ENCODE results near the gene NCS1.

NCS1 gene

GRCh38 chr9:130172161-130172857 lies at the start of gene NCS1:
Gene NCS1, plus strand, starts transcription at chr9:130172404. Its CDS starts 260 bp downstream, at chr9:130172664.
- ATAC-seq (peak; percentile 70), DNase-seq (peak; percentile 68)

- ATAC-seq (no peak), DNase-seq (no peak)
Measured at GRCh38 chr9:130122456-130122855, 49.7 kb upstream of the NCS1 start.

- DNase-seq (no peak), ATAC-seq (no peak)
Measured at GRCh38 chr9:130124085-130124860, 47.9 kb upstream of the NCS1 start.

GRCh38 chr9:130126721-130127433 lies 45.3 kb upstream of the NCS1 start:
- DNase-seq (no peak), ATAC-seq (no peak)

GRCh38 chr9:130128251-130128650 lies 44.0 kb upstream of the NCS1 start:
- peak; percentile 89 for ATAC-seq
- DNase-seq = peak; percentile 72

GRCh38 chr9:130128733-130129431 lies 43.3 kb upstream of the NCS1 start:
- ATAC-seq (peak; percentile 94), DNase-seq (peak; percentile 63)

GRCh38 chr9:130129432-130130061 lies 42.7 kb upstream of the NCS1 start:
- ATAC-seq (no peak), DNase-seq (peak; percentile 47)

GRCh38 chr9:130132746-130133145 lies 39.5 kb upstream of the NCS1 start:
- ATAC-seq = no peak
- DNase-seq = no peak

- DNase-seq = no peak
- ATAC-seq = no peak
Measured at GRCh38 chr9:130137081-130137640, 35.0 kb upstream of the NCS1 start.

GRCh38 chr9:130137641-130138081 lies 34.5 kb upstream of the NCS1 start:
- no peak for DNase-seq
- ATAC-seq = no peak

GRCh38 chr9:130138171-130138653 lies 34.0 kb upstream of the NCS1 start:
- ATAC-seq = no peak
- DNase-seq = no peak

GRCh38 chr9:130138791-130139190 lies 33.4 kb upstream of the NCS1 start:
- no peak for ATAC-seq

GRCh38 chr9:130139251-130139650 lies 33.0 kb upstream of the NCS1 start:
- ATAC-seq (no peak), DNase-seq (no peak)

More at GRCh38 chr9:130138791-130139190, 33.4 kb upstream of the NCS1 start:
- DNase-seq = no peak

- peak; percentile 74 for DNase-seq
- peak; percentile 88 for ATAC-seq
Measured at GRCh38 chr9:130140706-130141105, 31.5 kb upstream of the NCS1 start.

- DNase-seq = no peak
- no peak for ATAC-seq
Measured at GRCh38 chr9:130142056-130142455, 30.1 kb upstream of the NCS1 start.

GRCh38 chr9:130142641-130143040 lies 29.6 kb upstream of the NCS1 start:
- ATAC-seq (no peak), DNase-seq (no peak)

- no peak for ATAC-seq
- DNase-seq = no peak
Measured at GRCh38 chr9:130143279-130143893, 28.8 kb upstream of the NCS1 start.

GRCh38 chr9:130143958-130144366 lies 28.2 kb upstream of the NCS1 start:
- DNase-seq (peak; percentile 45), ATAC-seq (peak; percentile 55)

- DNase-seq = no peak
- ATAC-seq = no peak
Measured at GRCh38 chr9:130144703-130145102, 27.5 kb upstream of the NCS1 start.

GRCh38 chr9:130145658-130146057 lies 26.5 kb upstream of the NCS1 start:
- no peak for ATAC-seq
- DNase-seq = no peak

- ATAC-seq (peak; percentile 25), DNase-seq (no peak)
Measured at GRCh38 chr9:130147198-130147597, 25.0 kb upstream of the NCS1 start.
